Activated CD8-positive, alpha-beta memory T cell treated with anti-CD3 and anti-CD28 coated beads for 48 hours (primary cell): ENCODE data around the gene COL18A1.

ENCODE experiments used
- DNase-seq, 3 experiments: peaks; one replicate each; pipeline ENCODE4 v3.0.0-alpha.2; 2020; ENCODE audit warnings: low read depth in 2 of 3, low spot score in 2 of 3

Gene COL18A1

GRCh38 chr21:45401916-45402900 lies 2.8 kb upstream of the COL18A1 start:
- DNase-seq: no peak

GRCh38 chr21:45403133-45403824 lies 1.7 kb upstream of the COL18A1 start:
- DNase-seq: no peak

- no peak for DNase-seq
Measured at GRCh38 chr21:45403825-45404729, 888 bp upstream of the COL18A1 start.

GRCh38 chr21:45405271-45405818 lies 380 bp downstream of the COL18A1 start:
- no peak for DNase-seq

GRCh38 chr21:45405819-45406762 lies 1.1 kb downstream of the COL18A1 start:
- no peak for DNase-seq

- no peak for DNase-seq
Measured at GRCh38 chr21:45406801-45407628, 2.0 kb downstream of the COL18A1 start.

- DNase-seq: no peak
Measured at GRCh38 chr21:45407629-45408247, 2.8 kb downstream of the COL18A1 start.

GRCh38 chr21:45408271-45408791 lies 3.4 kb downstream of the COL18A1 start:
- DNase-seq: no peak

- DNase-seq: no peak
Measured at GRCh38 chr21:45408801-45409261, 3.9 kb downstream of the COL18A1 start.

GRCh38 chr21:45409466-45410150 lies 4.6 kb downstream of the COL18A1 start:
- no peak for DNase-seq

GRCh38 chr21:45410151-45410864 lies 5.3 kb downstream of the COL18A1 start:
- no peak for DNase-seq

GRCh38 chr21:45410865-45411809 lies 6.2 kb downstream of the COL18A1 start:
- no peak for DNase-seq

GRCh38 chr21:45411810-45412206 lies 6.8 kb downstream of the COL18A1 start:
- no peak for DNase-seq

GRCh38 chr21:45412491-45412890 lies 7.5 kb downstream of the COL18A1 start:
- DNase-seq: no peak

- no peak for DNase-seq
Measured at GRCh38 chr21:45412909-45413611, 8.1 kb downstream of the COL18A1 start.
